ENCODE data around the gene NME7. TPM values are rescaled to one million over a fixed set of nuclear protein-coding genes. Genes with fewer than 3 reads are reported as not detected.
"Not testable (repeated sequence)": the region's sequence is repeated elsewhere in the genome, so short reads cannot be mapped to it uniquely, and the experiment has no call there.

Gene NME7
- total RNA-seq, 2 donors from 2014 or later: 8.8 to 10.8 TPM

- not testable (repeated sequence) for H3K27me3 Mint-ChIP-seq; ATAC-seq; H3K4me1 Mint-ChIP-seq (ENCODE audit: low read depth in 2 of 2); H3K4me3 Mint-ChIP-seq; H3K9me3 Mint-ChIP-seq; DNase-seq (ENCODE audit: low spot score); H3K36me3 Mint-ChIP-seq; H3K27ac Mint-ChIP-seq
Observed at GRCh38 chr1:169125597-169125996, 242.0 kb downstream of the NME7 start.

- Mint-ChIP-seq H3K27me3 (peaks cover 0 to 3% of the 10 kb centered on the region in 2 donors), H3K36me3 (no peaks in the 10 kb centered on the region), H3K4me3 (no peak overlapping the region), H3K4me1 (ENCODE audit: low read depth in 2 of 2) (peaks cover 0 to 7% of the 10 kb centered on the region in 2 donors), H3K27ac (no peak overlapping the region), H3K9me3 (no peaks in the 10 kb centered on the region)
- no peak for DNase-seq (ENCODE audit: low spot score)
- ATAC-seq: no peak
Observed at GRCh38 chr1:169124459-169124858, 243.1 kb downstream of the NME7 start.

DNA sequence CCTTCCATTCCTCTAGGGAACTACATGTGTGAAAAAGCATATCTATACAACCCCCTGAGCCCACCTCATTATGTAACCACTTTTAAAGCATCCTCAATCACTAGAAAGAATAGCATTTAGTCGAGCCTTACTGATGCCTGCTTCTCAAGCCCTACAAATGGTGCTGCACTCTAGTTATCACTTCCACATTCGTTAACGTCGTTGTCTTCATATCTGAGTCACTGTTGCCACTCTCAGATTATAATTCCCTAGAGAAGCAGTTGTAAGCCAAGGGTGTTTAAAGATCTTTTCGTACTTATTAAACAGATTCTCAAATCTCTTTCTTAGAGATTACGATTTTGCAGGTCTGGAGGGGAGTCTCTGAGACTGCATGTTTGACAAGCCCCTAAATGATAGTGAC is 244.6 kb downstream of the NME7 start:
- H3K4me1 Mint-ChIP-seq (ENCODE audit: low read depth in 2 of 2): peaks cover 0 to 7% of the 10 kb centered on the region in 2 donors
- H3K36me3 Mint-ChIP-seq: no peaks in the 10 kb centered on the region
- H3K9me3 Mint-ChIP-seq: no peaks in the 10 kb centered on the region
- H3K4me3 Mint-ChIP-seq: no peak overlapping the region
- H3K27me3 Mint-ChIP-seq: no peaks in the 10 kb centered on the region
- no peak overlapping the region for H3K27ac Mint-ChIP-seq
- DNase-seq (ENCODE audit: low spot score) (no peak), ATAC-seq (no peak)

GRCh38 chr1:169121146-169121923 is 246.3 kb downstream of the NME7 start:
- Mint-ChIP-seq H3K27ac (no peak overlapping the region), H3K9me3 (no peaks in the 10 kb centered on the region)

DNA sequence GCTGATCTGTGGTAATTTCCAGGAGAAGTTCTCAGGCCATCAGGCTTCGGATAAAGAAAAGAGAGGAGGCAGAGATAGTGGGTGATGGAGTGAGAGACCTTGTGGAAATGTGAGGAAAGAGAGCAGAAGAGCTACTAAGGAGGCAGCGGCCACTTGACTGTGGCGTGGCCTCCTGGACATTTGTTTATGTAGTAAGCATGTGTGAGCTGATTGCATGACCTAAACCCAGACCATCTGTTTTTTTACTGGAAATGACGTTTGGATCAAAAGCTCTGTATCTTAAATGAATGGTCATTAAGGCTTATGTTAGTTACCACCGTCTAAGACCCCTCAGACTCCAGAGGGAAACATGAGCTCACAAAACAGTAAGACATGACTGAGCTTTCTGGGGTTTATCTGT is 247.5 kb downstream of the NME7 start:
- DNase-seq (ENCODE audit: low spot score) (no peak), ATAC-seq (no peak)
- Mint-ChIP-seq H3K4me3 (no peak overlapping the region), H3K27ac (no peak overlapping the region), H3K27me3 (no peaks in the 10 kb centered on the region), H3K36me3 (no peaks in the 10 kb centered on the region), H3K4me1 (ENCODE audit: low read depth in 2 of 2) (peaks cover 15 to 21% of the 10 kb centered on the region in 2 donors), H3K9me3 (no peaks in the 10 kb centered on the region)

More at GRCh38 chr1:169121146-169121923, 246.3 kb downstream of the NME7 start:
- DNase-seq (ENCODE audit: low spot score): no peak
- Mint-ChIP-seq H3K27me3 (no peaks in the 10 kb centered on the region), H3K4me1 (ENCODE audit: low read depth in 2 of 2) (peaks cover 9 to 15% of the 10 kb centered on the region in 2 donors), H3K36me3 (no peaks in the 10 kb centered on the region), H3K4me3 (no peak overlapping the region)
- no peak for ATAC-seq

- Mint-ChIP-seq H3K36me3 (no peaks in the 10 kb centered on the region), H3K27me3 (no peaks in the 10 kb centered on the region), H3K9me3 (no peaks in the 10 kb centered on the region), H3K27ac (no peak overlapping the region), H3K4me1 (ENCODE audit: low read depth in 2 of 2) (peaks cover 15 to 21% of the 10 kb centered on the region in 2 donors), H3K4me3 (no peak overlapping the region)
- no peak for DNase-seq (ENCODE audit: low spot score)
- no peak for ATAC-seq
Observed at GRCh38 chr1:169119405-169119804, 248.2 kb downstream of the NME7 start.

GRCh38 chr1:169118227-169118626 is 249.4 kb downstream of the NME7 start:
- Mint-ChIP-seq H3K4me1 (ENCODE audit: low read depth in 2 of 2) (peaks cover 15 to 21% of the 10 kb centered on the region in 2 donors), H3K9me3 (no peaks in the 10 kb centered on the region), H3K27ac (no peak overlapping the region), H3K27me3 (no peaks in the 10 kb centered on the region), H3K36me3 (no peaks in the 10 kb centered on the region), H3K4me3 (no peak overlapping the region)
- ATAC-seq (no peak), DNase-seq (ENCODE audit: low spot score) (no peak)

- H3K4me1 Mint-ChIP-seq (ENCODE audit: low read depth in 2 of 2): peaks cover 15 to 21% of the 10 kb centered on the region in 2 donors
- H3K9me3 Mint-ChIP-seq: no peaks in the 10 kb centered on the region
- ATAC-seq (no peak), DNase-seq (ENCODE audit: low spot score) (no peak)
- H3K27me3 Mint-ChIP-seq: no peaks in the 10 kb centered on the region
- no peak overlapping the region for H3K4me3 Mint-ChIP-seq
- no peak overlapping the region for H3K27ac Mint-ChIP-seq
- H3K36me3 Mint-ChIP-seq: no peaks in the 10 kb centered on the region
Observed at GRCh38 chr1:169117599-169117998, 250.0 kb downstream of the NME7 start.

- Mint-ChIP-seq H3K27ac (peak overlapping the region in 1 of 2 donors; percentile 70), H3K9me3 (no peaks in the 10 kb centered on the region), H3K4me1 (ENCODE audit: low read depth in 2 of 2) (peaks cover 20 to 24% of the 10 kb centered on the region in 2 donors), H3K4me3 (peak overlapping the region; percentile 19), H3K36me3 (no peaks in the 10 kb centered on the region), H3K27me3 (no peaks in the 10 kb centered on the region)
- DNase-seq (ENCODE audit: low spot score) (no peak), ATAC-seq (no peak)
Observed at GRCh38 chr1:169117014-169117413, 250.6 kb downstream of the NME7 start.

- Mint-ChIP-seq H3K4me1 (ENCODE audit: low read depth in 2 of 2) (peaks cover 23 to 24% of the 10 kb centered on the region in 2 donors), H3K4me3 (peak overlapping the region; percentile 69), H3K36me3 (no peaks in the 10 kb centered on the region), H3K9me3 (no peaks in the 10 kb centered on the region), H3K27ac (peak overlapping the region; percentile 66 to 70), H3K27me3 (no peaks in the 10 kb centered on the region)
- no peak for DNase-seq (ENCODE audit: low spot score)
- ATAC-seq: peak; percentile 68 to 78
Observed at GRCh38 chr1:169115891-169116585, 251.6 kb downstream of the NME7 start.

DNA sequence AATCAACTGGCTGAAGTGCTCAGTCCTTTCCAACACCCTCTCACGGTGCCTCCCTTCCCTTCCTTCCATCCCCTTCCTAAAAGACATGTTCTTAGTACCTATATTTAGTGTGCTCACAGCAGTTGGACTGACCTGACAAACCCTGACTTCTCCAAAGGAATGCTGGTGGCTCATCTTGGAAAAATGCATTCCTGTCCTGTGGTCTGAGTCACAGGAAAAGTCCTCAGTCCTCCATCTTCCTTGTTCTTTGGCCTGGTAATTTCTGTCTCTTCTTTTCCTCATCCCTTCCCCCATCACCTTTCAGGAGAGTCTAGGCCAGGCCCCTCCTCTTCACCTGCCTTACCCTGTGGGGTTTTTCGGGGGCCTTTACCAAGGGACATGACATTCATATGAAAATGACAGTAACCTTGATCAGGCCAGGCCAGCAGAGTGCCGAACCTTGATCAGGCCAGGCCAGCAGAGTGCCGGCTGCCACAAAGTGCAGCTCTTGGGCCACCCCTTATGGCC is 253.9 kb downstream of the NME7 start:
- no peaks in the 10 kb centered on the region for H3K9me3 Mint-ChIP-seq
- H3K36me3 Mint-ChIP-seq: no peaks in the 10 kb centered on the region
- no peak overlapping the region for H3K4me3 Mint-ChIP-seq
- DNase-seq (ENCODE audit: low spot score) (no peak), ATAC-seq (no peak)
- no peak overlapping the region for H3K27ac Mint-ChIP-seq
- peaks cover 41 to 48% of the 10 kb centered on the region in 2 donors for H3K4me1 Mint-ChIP-seq (ENCODE audit: low read depth in 2 of 2)
- no peaks in the 10 kb centered on the region for H3K27me3 Mint-ChIP-seq

GRCh38 chr1:169112241-169112640 is 255.4 kb downstream of the NME7 start:
- no peak overlapping the region for H3K4me3 Mint-ChIP-seq
- ATAC-seq (no peak), DNase-seq (ENCODE audit: low spot score) (no peak)
- H3K9me3 Mint-ChIP-seq: no peaks in the 10 kb centered on the region
- H3K4me1 Mint-ChIP-seq (ENCODE audit: low read depth in 2 of 2): peaks cover 47 to 62% of the 10 kb centered on the region in 2 donors
- peaks cover 1% of the 10 kb centered on the region for H3K36me3 Mint-ChIP-seq
- peak overlapping the region in 1 of 2 donors; percentile 71 for H3K27ac Mint-ChIP-seq
- peaks cover 3 to 4% of the 10 kb centered on the region in 2 donors for H3K27me3 Mint-ChIP-seq

- DNase-seq (ENCODE audit: low spot score) (no peak), ATAC-seq (no peak)
- Mint-ChIP-seq H3K9me3 (no peaks in the 10 kb centered on the region), H3K4me3 (no peak overlapping the region), H3K36me3 (peaks cover 5% of the 10 kb centered on the region), H3K4me1 (ENCODE audit: low read depth in 2 of 2) (peaks cover 45 to 59% of the 10 kb centered on the region in 2 donors), H3K27ac (no peak overlapping the region), H3K27me3 (peaks cover 7% of the 10 kb centered on the region in 2 donors)
Observed at GRCh38 chr1:169111472-169111871, 256.1 kb downstream of the NME7 start.
